Measurements from ENCODE around the gene THOP1.

DNA sequence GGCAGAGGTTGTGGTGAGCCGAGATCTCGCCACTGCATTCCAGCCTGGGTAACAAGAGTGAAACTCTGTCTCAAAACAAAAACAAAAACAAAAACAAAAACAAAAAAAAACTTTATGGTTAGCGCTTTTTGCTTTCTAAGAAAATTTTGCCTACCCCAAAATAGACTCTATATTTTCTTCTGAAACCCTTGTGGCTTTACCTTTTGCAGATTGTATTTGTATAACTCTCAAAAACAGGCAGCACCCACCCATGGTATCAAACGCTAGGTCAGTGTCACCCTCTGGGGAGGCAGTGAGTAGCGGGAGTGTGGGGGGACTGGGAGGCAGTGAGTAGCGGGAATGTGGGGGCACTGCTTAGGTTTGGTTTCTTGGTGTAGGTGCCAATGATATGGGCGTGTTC lies 38.0 kb upstream of the THOP1 start:
- TF ChIP-seq, protein P1, sequence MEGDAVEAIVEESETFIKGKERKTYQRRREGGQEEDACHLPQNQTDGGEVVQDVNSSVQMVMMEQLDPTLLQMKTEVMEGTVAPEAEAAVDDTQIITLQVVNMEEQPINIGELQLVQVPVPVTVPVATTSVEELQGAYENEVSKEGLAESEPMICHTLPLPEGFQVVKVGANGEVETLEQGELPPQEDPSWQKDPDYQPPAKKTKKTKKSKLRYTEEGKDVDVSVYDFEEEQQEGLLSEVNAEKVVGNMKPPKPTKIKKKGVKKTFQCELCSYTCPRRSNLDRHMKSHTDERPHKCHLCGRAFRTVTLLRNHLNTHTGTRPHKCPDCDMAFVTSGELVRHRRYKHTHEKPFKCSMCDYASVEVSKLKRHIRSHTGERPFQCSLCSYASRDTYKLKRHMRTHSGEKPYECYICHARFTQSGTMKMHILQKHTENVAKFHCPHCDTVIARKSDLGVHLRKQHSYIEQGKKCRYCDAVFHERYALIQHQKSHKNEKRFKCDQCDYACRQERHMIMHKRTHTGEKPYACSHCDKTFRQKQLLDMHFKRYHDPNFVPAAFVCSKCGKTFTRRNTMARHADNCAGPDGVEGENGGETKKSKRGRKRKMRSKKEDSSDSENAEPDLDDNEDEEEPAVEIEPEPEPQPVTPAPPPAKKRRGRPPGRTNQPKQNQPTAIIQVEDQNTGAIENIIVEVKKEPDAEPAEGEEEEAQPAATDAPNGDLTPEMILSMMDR (IDR thresholded peaks at IDR 0.05), result no peak
- TF ChIP-seq POLR2A (IDR thresholded peaks at IDR 0.05), result no peak

Measured in adrenal gland (tissue), 5 donors.